SU-DHL-6 (cell line): Measurements from ENCODE around the gene IQCC.
A peak's percentile ranks its signal among the peaks of the same experiment; 100 is the strongest.

Experiments used
- H2AFZ ChIP-seq: fragments of 200-600 bp; sonication (generic); 2 replicates; pipeline ENCODE4 v1.6.1; 2014; ENCODE audit warnings: low read depth, mild to moderate bottlenecking, moderate library complexity, mixed read lengths, antibody characterized with exemption, low read length; ENCODE audit not compliant: severe bottlenecking
- H3F3A ChIP-seq: fragments of 200-600 bp; shearing (Covaris generic); 2 replicates; pipeline ENCODE4 v1.6.0; 2016; ENCODE audit warnings: antibody characterized with exemption, mild to moderate bottlenecking; ENCODE audit not compliant: insufficient read depth
- H3K27ac ChIP-seq: fragments of 200-600 bp; sonication (generic); 2 replicates; pipeline ENCODE4 v1.5.1; 2016; ENCODE audit warnings: low read depth, mild to moderate bottlenecking, low read length, moderate library complexity, mixed read lengths
- H3K27me3 ChIP-seq: fragments of 200-600 bp; sonication (generic), shearing (Covaris generic); 2 replicates; pipeline ENCODE4 v1.6.0; 2014; ENCODE audit warnings: mild to moderate bottlenecking, low read length
- H3K36me3 ChIP-seq: fragments of 200-600 bp; sonication (generic); 2 replicates; pipeline ENCODE4 v1.6.1; 2014; ENCODE audit warnings: mild to moderate bottlenecking, low read length, mixed read lengths
- H3K4me2 ChIP-seq: fragments of 300-600, 200-600 bp; shearing (Covaris generic), sonication (generic); 2 replicates; pipeline ENCODE4 v1.6.0; 2014; ENCODE audit warnings: low read length, low read depth, mild to moderate bottlenecking; ENCODE audit not compliant: poor library complexity, severe bottlenecking
- H3K4me3 ChIP-seq: fragments of 200-600 bp; sonication (generic); 2 replicates; pipeline ENCODE4 v1.5.1; 2014; ENCODE audit warnings: antibody characterized with exemption, low read length, mild to moderate bottlenecking, mixed read lengths; ENCODE audit not compliant: insufficient read depth, poor library complexity, severe bottlenecking
- H3K79me2 ChIP-seq: fragments of 200-600 bp; sonication (generic); 2 replicates; pipeline ENCODE4 v1.6.1; 2014; ENCODE audit warnings: mild to moderate bottlenecking, low read length, moderate library complexity; ENCODE audit not compliant: insufficient read depth
- H3K9ac ChIP-seq: fragments of 200-600 bp; sonication (generic); 2 replicates; pipeline ENCODE4 v1.7.0; 2014; ENCODE audit warnings: mild to moderate bottlenecking, low read length
- H3K9me2 ChIP-seq: fragments of 200-600 bp; sonication (generic); replicated peaks from 2 replicates; pipeline ENCODE4 v1.6.1; 2014; ENCODE audit warnings: low read length; ENCODE audit not compliant: insufficient read depth
- H3K9me3 ChIP-seq: fragments of 200-600 bp; sonication (generic); 2 replicates; pipeline ENCODE4 v1.6.1; 2014; ENCODE audit warnings: low read length, mixed read lengths; ENCODE audit not compliant: insufficient read depth
- H4K20me1 ChIP-seq: fragments of 200-600 bp; sonication (generic); 2 replicates; pipeline ENCODE4 v1.6.1; 2014; ENCODE audit warnings: low read depth, mild to moderate bottlenecking, antibody characterized with exemption, low read length, moderate library complexity, mixed read lengths
- EZH2phosphoT487 ChIP-seq: fragments of 200-600 bp; sonication (generic), shearing (Covaris generic); conservative IDR thresholded peaks from 2 replicates; pipeline ENCODE4 v1.6.1; 2018; ENCODE audit warnings: mild to moderate bottlenecking, antibody characterized with exemption, low read length, moderate library complexity, mixed read lengths
- TF ChIP-seq, protein P1 (sequence below): fragments of 200-600 bp; sonication (generic); IDR thresholded peaks from one replicate; pipeline ENCODE4 v1.5.1; 2017; ENCODE audit warnings: antibody characterized with exemption, mild to moderate bottlenecking, low read length, moderate library complexity; ENCODE audit not compliant: insufficient read depth, poor library complexity, severe bottlenecking

The IQCC gene

DNA sequence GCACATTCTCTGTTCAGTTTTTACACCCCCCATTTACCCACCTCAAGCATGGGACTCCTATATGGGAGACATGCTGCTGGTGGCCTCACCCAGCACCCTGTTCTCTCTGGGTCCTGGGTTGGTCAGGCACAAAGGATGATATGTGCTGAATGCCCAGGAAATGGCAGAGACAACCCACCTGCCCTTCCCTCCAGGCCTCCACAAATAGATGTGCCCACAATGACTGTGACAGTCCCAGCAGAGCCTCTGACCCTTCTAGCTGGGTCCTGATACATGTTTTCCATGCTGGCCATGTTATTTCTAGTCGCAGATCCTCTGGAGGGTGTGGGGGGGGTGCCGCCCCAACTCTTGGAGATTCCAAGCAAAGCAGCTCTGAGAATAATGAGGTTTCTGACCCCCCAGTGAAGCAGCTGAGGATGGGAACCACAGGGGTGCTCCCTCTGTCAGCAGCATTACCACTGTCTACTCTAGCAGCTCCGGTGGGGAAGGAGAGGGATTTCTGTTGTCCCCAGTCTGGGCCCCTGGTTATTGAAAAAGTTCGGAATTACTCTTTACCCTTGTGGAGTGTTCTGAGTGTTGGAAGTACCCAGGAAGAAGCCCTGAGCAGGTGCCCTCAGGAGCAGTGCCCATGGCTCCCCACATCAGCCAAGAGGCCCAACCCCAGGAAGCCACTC, 6.3 kb upstream of the IQCC start:
- TF ChIP-seq, protein P1, sequence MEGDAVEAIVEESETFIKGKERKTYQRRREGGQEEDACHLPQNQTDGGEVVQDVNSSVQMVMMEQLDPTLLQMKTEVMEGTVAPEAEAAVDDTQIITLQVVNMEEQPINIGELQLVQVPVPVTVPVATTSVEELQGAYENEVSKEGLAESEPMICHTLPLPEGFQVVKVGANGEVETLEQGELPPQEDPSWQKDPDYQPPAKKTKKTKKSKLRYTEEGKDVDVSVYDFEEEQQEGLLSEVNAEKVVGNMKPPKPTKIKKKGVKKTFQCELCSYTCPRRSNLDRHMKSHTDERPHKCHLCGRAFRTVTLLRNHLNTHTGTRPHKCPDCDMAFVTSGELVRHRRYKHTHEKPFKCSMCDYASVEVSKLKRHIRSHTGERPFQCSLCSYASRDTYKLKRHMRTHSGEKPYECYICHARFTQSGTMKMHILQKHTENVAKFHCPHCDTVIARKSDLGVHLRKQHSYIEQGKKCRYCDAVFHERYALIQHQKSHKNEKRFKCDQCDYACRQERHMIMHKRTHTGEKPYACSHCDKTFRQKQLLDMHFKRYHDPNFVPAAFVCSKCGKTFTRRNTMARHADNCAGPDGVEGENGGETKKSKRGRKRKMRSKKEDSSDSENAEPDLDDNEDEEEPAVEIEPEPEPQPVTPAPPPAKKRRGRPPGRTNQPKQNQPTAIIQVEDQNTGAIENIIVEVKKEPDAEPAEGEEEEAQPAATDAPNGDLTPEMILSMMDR: no peak
- no peak for TF ChIP-seq EZH2phosphoT487
- Histone ChIP-seq H3K9ac (peak overlapping the region; percentile 71; the same call in 1 of the 2 replicates), H3K27me3 (no peaks in the 10 kb centered on the region), H3K9me3 (no peaks in the 10 kb centered on the region), H3K4me2 (peak overlapping the region; percentile 64), H3K9me2 (no peaks in the 10 kb centered on the region), H3K79me2 (0 out of 2 replicates have a peak, but pooled peaks cover 3% of the 10 kb centered on the region), H4K20me1 (no peaks in the 10 kb centered on the region), H2AFZ (no peak overlapping the region), H3K4me3 (no peak overlapping the region), H3F3A (peaks cover 19% of the 10 kb centered on the region), H3K36me3 (peaks cover 3% of the 10 kb centered on the region; the same call in 1 of the 2 replicates), H3K27ac (peak overlapping the region; percentile 62)

DNA sequence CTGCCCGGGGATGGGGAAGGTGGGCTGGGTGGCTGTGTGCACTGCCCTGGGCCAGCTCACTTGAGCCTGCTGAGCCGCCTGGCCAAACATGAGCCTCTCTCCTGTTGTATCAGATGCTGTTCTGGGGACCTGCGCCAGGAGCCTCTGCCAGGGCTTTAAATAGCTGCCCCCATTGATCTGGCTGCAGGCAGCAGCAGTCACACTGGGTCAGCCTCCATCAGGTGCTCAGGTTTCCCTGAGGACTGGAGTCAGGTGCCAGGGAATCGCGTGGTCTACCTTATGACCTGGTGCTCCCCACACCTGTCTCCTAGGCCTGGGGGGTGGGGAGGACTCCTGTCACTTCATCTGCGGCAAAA, 5.8 kb upstream of the IQCC start:
- peak overlapping the region; percentile 71 for H3K9ac ChIP-seq
- no peaks in the 10 kb centered on the region for H3K9me2 ChIP-seq
- peak overlapping the region; percentile 62 for H3K27ac ChIP-seq
- H3F3A ChIP-seq: peaks cover 22% of the 10 kb centered on the region
- no peaks in the 10 kb centered on the region for H4K20me1 ChIP-seq
- peak overlapping the region; percentile 35 for H2AFZ ChIP-seq
- peak overlapping the region; percentile 64 for H3K4me2 ChIP-seq
- H3K27me3 ChIP-seq: no peaks in the 10 kb centered on the region
- TF ChIP-seq EZH2phosphoT487: no peak
- TF ChIP-seq, protein P1: no peak
- no peaks in the 10 kb centered on the region for H3K9me3 ChIP-seq
- peak overlapping the region; percentile 76 for H3K4me3 ChIP-seq
- H3K79me2 ChIP-seq: 0 out of 2 replicates have a peak, but pooled peaks cover 3% of the 10 kb centered on the region
- no peaks in the 10 kb centered on the region for H3K36me3 ChIP-seq

DNA sequence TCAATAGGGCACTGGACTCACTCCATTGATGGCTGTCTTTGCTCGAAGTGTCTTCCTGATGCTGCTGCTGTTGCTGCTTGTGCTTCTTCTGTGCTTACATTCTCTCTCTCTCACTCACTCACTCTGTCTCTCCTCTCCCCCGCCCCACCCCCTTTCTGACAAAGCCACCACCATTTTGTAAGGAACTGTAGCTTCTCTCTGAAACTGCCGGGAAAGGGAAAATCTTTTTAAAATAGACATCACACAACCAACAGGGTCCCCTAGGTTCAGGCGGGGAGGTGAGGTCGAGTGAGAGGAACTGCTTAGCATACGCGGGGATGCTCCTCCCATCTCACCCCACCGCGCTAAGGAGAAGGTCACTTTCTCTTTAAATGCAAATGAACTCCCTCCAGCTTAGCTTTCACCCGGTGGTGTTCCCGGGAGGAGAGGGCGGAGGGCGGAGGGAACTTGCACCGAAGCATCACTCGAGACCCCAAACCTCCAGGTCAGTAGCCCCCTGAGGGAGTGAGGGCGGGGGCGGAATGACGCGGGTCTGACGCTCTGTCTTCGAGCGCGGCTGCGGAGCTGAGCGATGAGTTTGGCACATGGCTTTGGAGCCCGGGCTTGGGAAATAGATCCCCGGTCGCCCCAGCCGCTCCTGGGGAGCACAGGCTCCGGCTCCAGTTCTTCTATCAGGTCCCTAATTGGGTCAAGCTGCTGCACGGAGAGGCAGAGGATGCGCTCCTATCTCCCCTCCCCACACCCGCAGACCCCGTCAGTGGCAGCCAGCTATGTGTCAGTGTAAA, 5.1 kb upstream of the IQCC start, which contains the start of gene CCDC28B:
Gene CCDC28B (plus strand): TSS at position 370 of the 785 bp plus-strand sequence. CDS start 1,341 bp downstream, outside the sequence.
- no peak for TF ChIP-seq EZH2phosphoT487
- TF ChIP-seq, protein P1: no peak
- H3K9ac ChIP-seq: peak within 1 kb of the TSS; percentile 71
- H3K79me2 ChIP-seq: 0 out of 2 replicates have a peak, but pooled peaks cover 3% of the 10 kb centered on the region
- H4K20me1 ChIP-seq: no peaks in the 10 kb centered on the region
- no peaks in the 10 kb centered on the region for H3K9me3 ChIP-seq
- H3K4me3 ChIP-seq: peak within 1 kb of the TSS; percentile 76
- no peaks in the 10 kb centered on the region for H3K36me3 ChIP-seq
- H3F3A ChIP-seq: peaks cover 23% of the 10 kb centered on the region
- peak within 1 kb of the TSS; percentile 64 for H3K4me2 ChIP-seq
- no peaks in the 10 kb centered on the region for H3K9me2 ChIP-seq
- H3K27me3 ChIP-seq: no peaks in the 10 kb centered on the region
- peak within 1 kb of the TSS; percentile 62 for H3K27ac ChIP-seq
- H2AFZ ChIP-seq: peak within 1 kb of the TSS; percentile 35
